ENCODE data around the gene ARNT2.

- TF ChIP-seq POLR2AphosphoS5 (IDR thresholded peaks at IDR 0.05; ENCODE audit: low read depth) (no peak), EZH2 (IDR thresholded peaks at IDR 0.05; ENCODE audit: low read depth, unreplicated experiment) (no peak), ZNF114 (CRISPR knock-in tag; IDR thresholded peaks at IDR 0.05) (no peak), EZH2phosphoT487 (IDR thresholded peaks at IDR 0.05; ENCODE audit: unreplicated experiment) (no peak), CREB1 (CRISPR knock-in tag; IDR thresholded peaks at IDR 0.05; ENCODE audit: low read depth) (no peak), JUNB (IDR thresholded peaks at IDR 0.05; ENCODE audit: unreplicated experiment) (no peak), REST (IDR thresholded peaks at IDR 0.05; ENCODE audit: unreplicated experiment) (no peak)
- TF ChIP-seq, protein P1, sequence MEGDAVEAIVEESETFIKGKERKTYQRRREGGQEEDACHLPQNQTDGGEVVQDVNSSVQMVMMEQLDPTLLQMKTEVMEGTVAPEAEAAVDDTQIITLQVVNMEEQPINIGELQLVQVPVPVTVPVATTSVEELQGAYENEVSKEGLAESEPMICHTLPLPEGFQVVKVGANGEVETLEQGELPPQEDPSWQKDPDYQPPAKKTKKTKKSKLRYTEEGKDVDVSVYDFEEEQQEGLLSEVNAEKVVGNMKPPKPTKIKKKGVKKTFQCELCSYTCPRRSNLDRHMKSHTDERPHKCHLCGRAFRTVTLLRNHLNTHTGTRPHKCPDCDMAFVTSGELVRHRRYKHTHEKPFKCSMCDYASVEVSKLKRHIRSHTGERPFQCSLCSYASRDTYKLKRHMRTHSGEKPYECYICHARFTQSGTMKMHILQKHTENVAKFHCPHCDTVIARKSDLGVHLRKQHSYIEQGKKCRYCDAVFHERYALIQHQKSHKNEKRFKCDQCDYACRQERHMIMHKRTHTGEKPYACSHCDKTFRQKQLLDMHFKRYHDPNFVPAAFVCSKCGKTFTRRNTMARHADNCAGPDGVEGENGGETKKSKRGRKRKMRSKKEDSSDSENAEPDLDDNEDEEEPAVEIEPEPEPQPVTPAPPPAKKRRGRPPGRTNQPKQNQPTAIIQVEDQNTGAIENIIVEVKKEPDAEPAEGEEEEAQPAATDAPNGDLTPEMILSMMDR (conservative IDR thresholded peaks at IDR 0.05; ENCODE audit: low read depth in 2 of 2), result no peak
- TF ChIP-seq, protein P2, sequence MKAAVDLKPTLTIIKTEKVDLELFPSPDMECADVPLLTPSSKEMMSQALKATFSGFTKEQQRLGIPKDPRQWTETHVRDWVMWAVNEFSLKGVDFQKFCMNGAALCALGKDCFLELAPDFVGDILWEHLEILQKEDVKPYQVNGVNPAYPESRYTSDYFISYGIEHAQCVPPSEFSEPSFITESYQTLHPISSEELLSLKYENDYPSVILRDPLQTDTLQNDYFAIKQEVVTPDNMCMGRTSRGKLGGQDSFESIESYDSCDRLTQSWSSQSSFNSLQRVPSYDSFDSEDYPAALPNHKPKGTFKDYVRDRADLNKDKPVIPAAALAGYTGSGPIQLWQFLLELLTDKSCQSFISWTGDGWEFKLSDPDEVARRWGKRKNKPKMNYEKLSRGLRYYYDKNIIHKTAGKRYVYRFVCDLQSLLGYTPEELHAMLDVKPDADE (IDR thresholded peaks at IDR 0.05), result no peak
- TF ChIP-seq, protein P3, sequence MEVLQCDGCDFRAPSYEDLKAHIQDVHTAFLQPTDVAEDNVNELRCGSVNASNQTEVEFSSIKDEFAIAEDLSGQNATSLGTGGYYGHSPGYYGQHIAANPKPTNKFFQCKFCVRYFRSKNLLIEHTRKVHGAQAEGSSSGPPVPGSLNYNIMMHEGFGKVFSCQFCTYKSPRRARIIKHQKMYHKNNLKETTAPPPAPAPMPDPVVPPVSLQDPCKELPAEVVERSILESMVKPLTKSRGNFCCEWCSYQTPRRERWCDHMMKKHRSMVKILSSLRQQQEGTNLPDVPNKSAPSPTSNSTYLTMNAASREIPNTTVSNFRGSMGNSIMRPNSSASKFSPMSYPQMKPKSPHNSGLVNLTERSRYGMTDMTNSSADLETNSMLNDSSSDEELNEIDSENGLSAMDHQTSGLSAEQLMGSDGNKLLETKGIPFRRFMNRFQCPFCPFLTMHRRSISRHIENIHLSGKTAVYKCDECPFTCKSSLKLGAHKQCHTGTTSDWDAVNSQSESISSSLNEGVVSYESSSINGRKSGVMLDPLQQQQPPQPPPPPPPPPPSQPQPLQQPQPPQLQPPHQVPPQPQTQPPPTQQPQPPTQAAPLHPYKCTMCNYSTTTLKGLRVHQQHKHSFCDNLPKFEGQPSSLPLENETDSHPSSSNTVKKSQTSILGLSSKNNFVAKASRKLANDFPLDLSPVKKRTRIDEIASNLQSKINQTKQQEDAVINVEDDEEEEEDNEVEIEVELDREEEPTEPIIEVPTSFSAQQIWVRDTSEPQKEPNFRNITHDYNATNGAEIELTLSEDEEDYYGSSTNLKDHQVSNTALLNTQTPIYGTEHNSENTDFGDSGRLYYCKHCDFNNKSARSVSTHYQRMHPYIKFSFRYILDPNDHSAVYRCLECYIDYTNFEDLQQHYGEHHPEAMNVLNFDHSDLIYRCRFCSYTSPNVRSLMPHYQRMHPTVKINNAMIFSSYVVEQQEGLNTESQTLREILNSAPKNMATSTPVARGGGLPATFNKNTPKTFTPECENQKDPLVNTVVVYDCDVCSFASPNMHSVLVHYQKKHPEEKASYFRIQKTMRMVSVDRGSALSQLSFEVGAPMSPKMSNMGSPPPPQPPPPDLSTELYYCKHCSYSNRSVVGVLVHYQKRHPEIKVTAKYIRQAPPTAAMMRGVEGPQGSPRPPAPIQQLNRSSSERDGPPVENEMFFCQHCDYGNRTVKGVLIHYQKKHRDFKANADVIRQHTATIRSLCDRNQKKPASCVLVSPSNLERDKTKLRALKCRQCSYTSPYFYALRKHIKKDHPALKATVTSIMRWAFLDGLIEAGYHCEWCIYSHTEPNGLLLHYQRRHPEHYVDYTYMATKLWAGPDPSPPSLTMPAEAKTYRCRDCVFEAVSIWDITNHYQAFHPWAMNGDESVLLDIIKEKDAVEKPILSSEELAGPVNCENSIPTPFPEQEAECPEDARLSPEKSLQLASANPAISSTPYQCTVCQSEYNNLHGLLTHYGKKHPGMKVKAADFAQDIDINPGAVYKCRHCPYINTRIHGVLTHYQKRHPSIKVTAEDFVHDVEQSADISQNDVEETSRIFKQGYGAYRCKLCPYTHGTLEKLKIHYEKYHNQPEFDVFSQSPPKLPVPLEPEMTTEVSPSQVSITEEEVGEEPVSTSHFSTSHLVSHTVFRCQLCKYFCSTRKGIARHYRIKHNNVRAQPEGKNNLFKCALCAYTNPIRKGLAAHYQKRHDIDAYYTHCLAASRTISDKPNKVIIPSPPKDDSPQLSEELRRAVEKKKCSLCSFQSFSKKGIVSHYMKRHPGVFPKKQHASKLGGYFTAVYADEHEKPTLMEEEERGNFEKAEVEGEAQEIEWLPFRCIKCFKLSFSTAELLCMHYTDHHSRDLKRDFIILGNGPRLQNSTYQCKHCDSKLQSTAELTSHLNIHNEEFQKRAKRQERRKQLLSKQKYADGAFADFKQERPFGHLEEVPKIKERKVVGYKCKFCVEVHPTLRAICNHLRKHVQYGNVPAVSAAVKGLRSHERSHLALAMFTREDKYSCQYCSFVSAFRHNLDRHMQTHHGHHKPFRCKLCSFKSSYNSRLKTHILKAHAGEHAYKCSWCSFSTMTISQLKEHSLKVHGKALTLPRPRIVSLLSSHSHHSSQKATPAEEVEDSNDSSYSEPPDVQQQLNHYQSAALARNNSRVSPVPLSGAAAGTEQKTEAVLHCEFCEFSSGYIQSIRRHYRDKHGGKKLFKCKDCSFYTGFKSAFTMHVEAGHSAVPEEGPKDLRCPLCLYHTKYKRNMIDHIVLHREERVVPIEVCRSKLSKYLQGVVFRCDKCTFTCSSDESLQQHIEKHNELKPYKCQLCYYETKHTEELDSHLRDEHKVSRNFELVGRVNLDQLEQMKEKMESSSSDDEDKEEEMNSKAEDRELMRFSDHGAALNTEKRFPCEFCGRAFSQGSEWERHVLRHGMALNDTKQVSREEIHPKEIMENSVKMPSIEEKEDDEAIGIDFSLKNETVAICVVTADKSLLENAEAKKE (CRISPR knock-in tag; IDR thresholded peaks at IDR 0.05), result no peak
These were observed 208.1 kb downstream of the ARNT2 start for GRCh38 chr15:80612118-80612823.
